K562 (cell line): ENCODE measurements around the gene CERS5. TPM values are rescaled to one million over a fixed set of nuclear protein-coding genes. Genes with fewer than 3 reads are reported as not detected.

Source experiments
- ATAC-seq: fragments of 200-7000 bp; cut with Tn5 transposase; 3 replicates; pipeline ENCODE4 v1.9.1; 2020; ENCODE audit warnings: moderate library complexity
- BruUV-seq: library from RNA; stranded (reverse); fragments of 400-500 nt; replicated peaks from 2 replicates; lab custom pipeline; 2021; lab: Mats Ljungman, UMichigan
- CTCF ChIA-PET: fragments of 300-600 bp; formaldehyde crosslinking; extraction: SDS; loops from one replicate; lab custom pipeline; 2021; ENCODE audit warnings: low intra/inter-chr PET ratio; lab: Yijun Ruan, JAX
- POLR2A ChIA-PET: fragments of 300-600, 350-650 bp; sonication (Branson Sonifier 250); formaldehyde crosslinking; extraction: SDS; loops from one replicate; lab custom pipeline; 2021; ENCODE audit warnings: antibody characterized with exemption, inconsistent platforms; lab: Yijun Ruan, JAX
- DNase-seq, 4 experiments: peaks; one replicate each; pipeline versions ENCODE4 v3.0.0 to v3.0.0-alpha.2; 2011 to 2018; ENCODE audit warnings: low spot score in 3 of 4, mixed read lengths in 3 of 4; ENCODE audit errors: extremely low read depth in 1 of 4
- FAIRE-seq: peaks from 2 replicates; lab custom pipeline; 2011; peaks lifted over from hg19 to GRCh38; lab: Jason Lieb, UNC
- H2AFZ ChIP-seq: 2 replicates; pipeline ENCODE4 v1.6.0; 2011; ENCODE audit warnings: low read depth, low read length, control low read depth, inconsistent platforms
- H3K27ac ChIP-seq: fragments of 200-600 bp; 3 replicates; pipeline ENCODE4 v1.8.0; 2011; ENCODE audit warnings: low read depth, mild to moderate bottlenecking, control low read depth, inconsistent platforms, low read length, moderate library complexity, mixed read lengths; ENCODE audit errors: extremely low read depth
- H3K27me3 ChIP-seq, 2 experiments: fragments of 300-600 bp in 1 of 2; 2 replicates in 1 of 2; 3 replicates in 1 of 2; pipeline versions ENCODE4 v1.6.0 to v1.8.0; 2011; ENCODE audit warnings: inconsistent platforms in 2 of 2, low read length in 2 of 2, mild to moderate bottlenecking in 1 of 2, mixed read lengths in 1 of 2, moderate library complexity in 1 of 2; ENCODE audit not compliant: control insufficient read depth in 2 of 2, insufficient read depth in 2 of 2
- H3K36me3 ChIP-seq: fragments of 300-600 bp; 3 replicates; pipeline ENCODE4 v1.8.0; 2011; ENCODE audit warnings: mild to moderate bottlenecking, low read length, inconsistent platforms; ENCODE audit not compliant: control insufficient read depth, insufficient read depth
- H3K4me1 ChIP-seq, 2 experiments: fragments of 200-600 bp in 1 of 2; replicated peaks in 1 of 2; 2 replicates in 1 of 2; 3 replicates in 1 of 2; pipeline versions ENCODE4 v1.5.1 to v1.8.0; 2011; ENCODE audit warnings: inconsistent platforms in 2 of 2, low read length in 2 of 2, mild to moderate bottlenecking in 1 of 2, mixed read lengths in 1 of 2, moderate library complexity in 1 of 2; ENCODE audit not compliant: control insufficient read depth in 2 of 2, insufficient read depth in 2 of 2
- H3K4me2 ChIP-seq: 2 replicates; pipeline ENCODE4 v1.6.1; 2011; ENCODE audit warnings: low read length, control low read depth, inconsistent platforms, mixed read lengths; ENCODE audit not compliant: insufficient read depth
- H3K4me3 ChIP-seq: fragments of 200-600 bp; sonication (generic), shearing (Covaris generic); 2 replicates; pipeline ENCODE4 v1.5.1; 2016; ENCODE audit warnings: control low read depth, inconsistent platforms
- H3K79me2 ChIP-seq: fragments of 200-600 bp; 3 replicates; pipeline ENCODE4 v1.8.0; 2011; ENCODE audit warnings: low read length, inconsistent platforms; ENCODE audit not compliant: control insufficient read depth, insufficient read depth
- H3K9ac ChIP-seq, 2 experiments: 2 replicates each; pipeline versions ENCODE4 v1.6.0 to v1.6.1; 2011; ENCODE audit warnings: low read depth in 2 of 2, low read length in 2 of 2, control low read depth in 1 of 2, inconsistent platforms in 1 of 2, mild to moderate bottlenecking in 1 of 2, mixed read lengths in 1 of 2; ENCODE audit not compliant: insufficient read depth in 1 of 2
- H3K9me1 ChIP-seq: one replicate; pipeline ENCODE4 v1.6.0; 2011; ENCODE audit warnings: inconsistent platforms, mild to moderate bottlenecking, low read length, moderate library complexity; ENCODE audit not compliant: control insufficient read depth, insufficient read depth
- H3K9me3 ChIP-seq: replicated peaks from 2 replicates; pipeline ENCODE4 v1.5.1; 2011; ENCODE audit warnings: low read depth, low read length, inconsistent platforms; ENCODE audit not compliant: control insufficient read depth, insufficient read depth
- H4K20me1 ChIP-seq: replicated peaks from 2 replicates; pipeline ENCODE4 v1.6.1; 2011; ENCODE audit warnings: low read length, inconsistent platforms, mixed read lengths; ENCODE audit not compliant: control insufficient read depth, insufficient read depth
- ARHGAP35 ChIP-seq: fragments of 450-650 bp; IDR thresholded peaks from 2 replicates; pipeline ENCODE4 v1.6.1; 2018; ENCODE audit not compliant: partially characterized antibody
- DDX20 ChIP-seq: fragments of 450-650 bp; IDR thresholded peaks from 2 replicates; pipeline ENCODE4 v1.6.1; 2016; ENCODE audit warnings: missing genetic modification characterization, low read depth, mild to moderate bottlenecking, missing compliant biosample characterization, moderate library complexity
- DMBX1 ChIP-seq: fragments of 250-450 bp; sonication (Bioruptor Pico); IDR thresholded peaks from 2 replicates; pipeline ENCODE4 v1.8.0; 2022; ENCODE audit warnings: inconsistent platforms, mild to moderate bottlenecking, moderate library complexity, borderline replicate concordance
- POLR3A ChIP-seq: IDR thresholded peaks from 2 replicates; pipeline ENCODE4 v1.6.1; 2011; ENCODE audit warnings: borderline replicate concordance, mild to moderate bottlenecking, moderate library complexity; ENCODE audit not compliant: insufficient read length, insufficient read depth; ENCODE audit errors: extremely low read depth
- YY1 ChIP-seq, 3 experiments: IDR thresholded peaks; 2 replicates each; pipeline ENCODE4 v1.6.1; 2011; ENCODE audit warnings: low read length in 2 of 3, mild to moderate bottlenecking in 2 of 3, moderate library complexity in 2 of 3, borderline replicate concordance in 1 of 3, control low read depth in 1 of 3, low read depth in 1 of 3; ENCODE audit not compliant: insufficient read depth in 3 of 3, insufficient replicate concordance in 2 of 3, control insufficient read depth in 1 of 3, insufficient read length in 1 of 3; ENCODE audit errors: extremely low read depth in 1 of 3
- ZNF699 ChIP-seq: fragments of 250-450 bp; sonication (Bioruptor Pico); IDR thresholded peaks from 2 replicates; pipeline ENCODE4 v1.8.0; 2021; ENCODE audit warnings: mild to moderate bottlenecking, moderate library complexity; ENCODE audit not compliant: insufficient replicate concordance
- WGBS: fragments of 100-300 bp; shearing (Covaris generic); methylation state at CpG from one replicate; pipeline ENCODE4 v1.1.6; 2016; ENCODE audit warnings: low coverage, mixed read lengths; ENCODE audit not compliant: insufficient coverage; ENCODE audit errors: missing lambda C conversion rate; 5-methylcytosine and 5-hydroxymethylcytosine counted together
- in situ Hi-C: fragments of 300-500 bp; cut with MboI; formaldehyde crosslinking; loops from 4 replicates; pipeline ENCODE4 v1.15.0; 2018; ENCODE audit warnings: inconsistent platforms, mixed read lengths
- intact Hi-C: fragments of 100-400 bp; cut with micrococcal nuclease; formaldehyde crosslinking; loops from 2 replicates; pipeline ENCODE4 v1.14.2; 2022
- polyA plus RNA-seq, 8 experiments: library from polyadenylated mRNA; depleted of rRNA in 4 of 8; stranded (reverse) in 5 of 8; unstranded in 3 of 8; fragments of >200 nt; fragmentation: Nextera tagmentation in 2 of 8; fragmentation: Illumina TruSeq in 1 of 8; extraction: Ambion mirVana in 2 of 8; extraction: Trizol in 1 of 8; gene quantifications; 2 replicates each; pipeline versions ENCODE4 v1.2.1 to v1.2.3, GENCODE V29; 2011 to 2014; ENCODE audit warnings: inconsistent platforms in 1 of 8, missing spikeins in 1 of 8
- total RNA-seq, 7 experiments: library from RNA; depleted of rRNA in 6 of 7; stranded (reverse); fragments of >200 nt in 6 of 7; fragmentation: Illumina TruSeq in 2 of 7; extraction: Trizol in 2 of 7; gene quantifications; 2 replicates each; pipeline versions ENCODE4 v1.2.1 to v1.2.3, GENCODE V29; 2011 to 2021; ENCODE audit warnings: low replicate concordance in 1 of 7
- TF ChIP-seq, protein P1 (sequence below): IDR thresholded peaks from 3 replicates; pipeline ENCODE4 v1.6.1; 2011; ENCODE audit warnings: borderline replicate concordance, mild to moderate bottlenecking, moderate library complexity; ENCODE audit not compliant: insufficient read length; ENCODE audit errors: extremely low read depth
- TF ChIP-seq, protein P2 (sequence below): fragments of 450-650 bp; IDR thresholded peaks from 2 replicates; pipeline ENCODE4 v1.6.1; 2018; ENCODE audit warnings: mild to moderate bottlenecking, low read depth; ENCODE audit not compliant: partially characterized antibody
- TF ChIP-seq, protein P3 (sequence below): sonication (generic); formaldehyde crosslinking; IDR thresholded peaks from 2 replicates; pipeline ENCODE4 v1.8.1; 2023; ENCODE audit warnings: missing genetic modification reagents, mild to moderate bottlenecking, borderline replicate concordance

The CERS5 gene
- total and polyA plus RNA-seq, 9 of the 15 experiments (the other 6 are each of a cell fraction or from before 2014, with no cell fraction given) = 6.1 to 47.5 (median 17.8) TPM

DNA sequence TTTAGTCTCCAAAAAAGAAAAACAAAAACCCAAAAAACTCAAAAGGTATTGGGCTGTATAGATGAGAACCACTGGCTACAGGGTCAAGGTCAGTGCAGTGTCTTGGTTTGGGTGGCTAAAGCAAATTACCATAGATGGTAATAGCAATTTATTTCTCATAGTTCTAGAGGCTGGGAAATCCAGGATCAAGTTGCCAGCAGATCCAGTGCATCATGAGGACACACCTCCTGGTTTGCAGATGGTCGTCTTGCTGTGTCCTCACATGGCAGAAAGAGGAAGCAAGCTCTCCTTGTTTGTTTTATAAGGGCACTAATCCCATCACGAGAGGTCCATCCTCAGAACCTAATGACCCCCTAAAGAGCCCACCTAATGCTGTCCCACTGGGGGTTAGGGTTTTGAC lies 44.0 kb downstream of the CERS5 start (continued):
- TF ChIP-seq, protein P1, sequence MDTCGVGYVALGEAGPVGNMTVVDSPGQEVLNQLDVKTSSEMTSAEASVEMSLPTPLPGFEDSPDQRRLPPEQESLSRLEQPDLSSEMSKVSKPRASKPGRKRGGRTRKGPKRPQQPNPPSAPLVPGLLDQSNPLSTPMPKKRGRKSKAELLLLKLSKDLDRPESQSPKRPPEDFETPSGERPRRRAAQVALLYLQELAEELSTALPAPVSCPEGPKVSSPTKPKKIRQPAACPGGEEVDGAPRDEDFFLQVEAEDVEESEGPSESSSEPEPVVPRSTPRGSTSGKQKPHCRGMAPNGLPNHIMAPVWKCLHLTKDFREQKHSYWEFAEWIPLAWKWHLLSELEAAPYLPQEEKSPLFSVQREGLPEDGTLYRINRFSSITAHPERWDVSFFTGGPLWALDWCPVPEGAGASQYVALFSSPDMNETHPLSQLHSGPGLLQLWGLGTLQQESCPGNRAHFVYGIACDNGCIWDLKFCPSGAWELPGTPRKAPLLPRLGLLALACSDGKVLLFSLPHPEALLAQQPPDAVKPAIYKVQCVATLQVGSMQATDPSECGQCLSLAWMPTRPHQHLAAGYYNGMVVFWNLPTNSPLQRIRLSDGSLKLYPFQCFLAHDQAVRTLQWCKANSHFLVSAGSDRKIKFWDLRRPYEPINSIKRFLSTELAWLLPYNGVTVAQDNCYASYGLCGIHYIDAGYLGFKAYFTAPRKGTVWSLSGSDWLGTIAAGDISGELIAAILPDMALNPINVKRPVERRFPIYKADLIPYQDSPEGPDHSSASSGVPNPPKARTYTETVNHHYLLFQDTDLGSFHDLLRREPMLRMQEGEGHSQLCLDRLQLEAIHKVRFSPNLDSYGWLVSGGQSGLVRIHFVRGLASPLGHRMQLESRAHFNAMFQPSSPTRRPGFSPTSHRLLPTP = no peak
- no peak for TF ChIP-seq DDX20 (tag)

DNA sequence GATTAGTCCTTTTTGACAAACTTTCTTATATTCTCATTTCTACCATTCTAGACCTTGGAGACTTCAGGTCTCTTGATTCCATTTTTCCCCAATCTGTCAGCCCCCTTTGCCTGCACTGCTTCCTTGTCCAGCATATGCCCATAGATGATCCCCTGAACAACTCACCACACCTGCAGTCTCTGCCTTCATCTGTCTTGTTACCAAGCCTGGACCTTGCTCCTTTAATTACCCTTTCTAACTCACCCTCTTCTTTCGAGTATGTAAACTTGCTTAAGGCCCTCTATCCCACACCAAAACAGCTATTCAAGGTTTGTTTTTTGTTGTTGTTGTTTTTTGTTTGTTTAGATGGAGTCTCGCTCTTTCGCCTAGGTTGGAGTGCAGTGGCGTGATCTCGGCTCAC lies 45.5 kb downstream of the CERS5 start:
- 68% methylated on average over 4 of the region's 5 CpGs for WGBS
- Histone ChIP-seq H3K9me1 (no peaks in the 10 kb centered on the region), H4K20me1 (no peaks in the 10 kb centered on the region), H3K27me3 (no peaks in the 10 kb centered on the region), H3K36me3 (peaks cover 40% of the 10 kb centered on the region; the same call in 2 of the 3 replicates), H3K9ac (no peak overlapping the region), H3K4me1 (no peaks in the 10 kb centered on the region), H3K4me3 (no peak overlapping the region), H3K27ac (no peak overlapping the region), H3K9me3 (no peaks in the 10 kb centered on the region; the same call in 1 of the 2 replicates), H3K4me2 (no peak overlapping the region), H3K79me2 (peaks cover 4% of the 10 kb centered on the region), H2AFZ (no peak overlapping the region)
- ATAC-seq (no peak), FAIRE-seq (no peak), DNase-seq (no peak)
- in situ Hi-C loops (no loop called here), intact Hi-C loops (no loop called here)
- CTCF ChIA-PET = no interaction called here
- no TSS peak for BruUV-seq
- POLR2A ChIA-PET = interaction anchor here (1.5 kb wide), 1 partner anchor 9 kb away, joined by 11 read pairs; no protein-coding TSS in a partner anchor
- TF ChIP-seq, protein P2, sequence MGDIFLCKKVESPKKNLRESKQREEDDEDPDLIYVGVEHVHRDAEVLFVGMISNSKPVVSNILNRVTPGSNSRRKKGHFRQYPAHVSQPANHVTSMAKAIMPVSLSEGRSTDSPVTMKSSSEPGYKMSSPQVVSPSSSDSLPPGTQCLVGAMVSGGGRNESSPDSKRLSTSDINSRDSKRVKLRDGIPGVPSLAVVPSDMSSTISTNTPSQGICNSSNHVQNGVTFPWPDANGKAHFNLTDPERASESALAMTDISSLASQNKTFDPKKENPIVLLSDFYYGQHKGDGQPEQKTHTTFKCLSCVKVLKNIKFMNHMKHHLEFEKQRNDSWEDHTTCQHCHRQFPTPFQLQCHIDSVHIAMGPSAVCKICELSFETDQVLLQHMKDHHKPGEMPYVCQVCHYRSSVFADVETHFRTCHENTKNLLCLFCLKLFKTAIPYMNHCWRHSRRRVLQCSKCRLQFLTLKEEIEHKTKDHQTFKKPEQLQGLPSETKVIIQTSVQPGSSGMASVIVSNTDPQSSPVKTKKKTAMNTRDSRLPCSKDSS = no peak
- TF ChIP-seq YY1 (IDR thresholded peaks at IDR 0.05; ENCODE audit: borderline replicate concordance in 1 of 3, control insufficient read depth in 1 of 3, extremely low read depth in 1 of 3, insufficient read depth in 3 of 3, insufficient read length in 1 of 3, insufficient replicate concordance in 2 of 3, low read depth in 1 of 3, low read length in 2 of 3) (no peak), ARHGAP35 (no peak), ZNF699 (no peak), POLR3A (no peak), DMBX1 (CRISPR knock-in tag) (no peak)
- TF ChIP-seq, protein P3, sequence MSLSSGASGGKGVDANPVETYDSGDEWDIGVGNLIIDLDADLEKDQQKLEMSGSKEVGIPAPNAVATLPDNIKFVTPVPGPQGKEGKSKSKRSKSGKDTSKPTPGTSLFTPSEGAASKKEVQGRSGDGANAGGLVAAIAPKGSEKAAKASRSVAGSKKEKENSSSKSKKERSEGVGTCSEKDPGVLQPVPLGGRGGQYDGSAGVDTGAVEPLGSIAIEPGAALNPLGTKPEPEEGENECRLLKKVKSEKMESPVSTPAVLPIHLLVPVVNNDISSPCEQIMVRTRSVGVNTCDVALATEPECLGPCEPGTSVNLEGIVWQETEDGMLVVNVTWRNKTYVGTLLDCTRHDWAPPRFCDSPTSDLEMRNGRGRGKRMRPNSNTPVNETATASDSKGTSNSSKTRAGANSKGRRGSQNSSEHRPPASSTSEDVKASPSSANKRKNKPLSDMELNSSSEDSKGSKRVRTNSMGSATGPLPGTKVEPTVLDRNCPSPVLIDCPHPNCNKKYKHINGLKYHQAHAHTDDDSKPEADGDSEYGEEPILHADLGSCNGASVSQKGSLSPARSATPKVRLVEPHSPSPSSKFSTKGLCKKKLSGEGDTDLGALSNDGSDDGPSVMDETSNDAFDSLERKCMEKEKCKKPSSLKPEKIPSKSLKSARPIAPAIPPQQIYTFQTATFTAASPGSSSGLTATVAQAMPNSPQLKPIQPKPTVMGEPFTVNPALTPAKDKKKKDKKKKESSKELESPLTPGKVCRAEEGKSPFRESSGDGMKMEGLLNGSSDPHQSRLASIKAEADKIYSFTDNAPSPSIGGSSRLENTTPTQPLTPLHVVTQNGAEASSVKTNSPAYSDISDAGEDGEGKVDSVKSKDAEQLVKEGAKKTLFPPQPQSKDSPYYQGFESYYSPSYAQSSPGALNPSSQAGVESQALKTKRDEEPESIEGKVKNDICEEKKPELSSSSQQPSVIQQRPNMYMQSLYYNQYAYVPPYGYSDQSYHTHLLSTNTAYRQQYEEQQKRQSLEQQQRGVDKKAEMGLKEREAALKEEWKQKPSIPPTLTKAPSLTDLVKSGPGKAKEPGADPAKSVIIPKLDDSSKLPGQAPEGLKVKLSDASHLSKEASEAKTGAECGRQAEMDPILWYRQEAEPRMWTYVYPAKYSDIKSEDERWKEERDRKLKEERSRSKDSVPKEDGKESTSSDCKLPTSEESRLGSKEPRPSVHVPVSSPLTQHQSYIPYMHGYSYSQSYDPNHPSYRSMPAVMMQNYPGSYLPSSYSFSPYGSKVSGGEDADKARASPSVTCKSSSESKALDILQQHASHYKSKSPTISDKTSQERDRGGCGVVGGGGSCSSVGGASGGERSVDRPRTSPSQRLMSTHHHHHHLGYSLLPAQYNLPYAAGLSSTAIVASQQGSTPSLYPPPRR (CRISPR knock-in tag) = no peak
